ENCODE measurements around the gene RFX8. TPM values are rescaled to one million over a fixed set of nuclear protein-coding genes. Genes with fewer than 3 reads are reported as not detected.

The RFX8 gene
- total and polyA plus RNA-seq, 2 donors (not counting 3 experiments of a cell fraction or from before 2014, with no cell fraction given) = 0.21 to 1.00 TPM

DNA sequence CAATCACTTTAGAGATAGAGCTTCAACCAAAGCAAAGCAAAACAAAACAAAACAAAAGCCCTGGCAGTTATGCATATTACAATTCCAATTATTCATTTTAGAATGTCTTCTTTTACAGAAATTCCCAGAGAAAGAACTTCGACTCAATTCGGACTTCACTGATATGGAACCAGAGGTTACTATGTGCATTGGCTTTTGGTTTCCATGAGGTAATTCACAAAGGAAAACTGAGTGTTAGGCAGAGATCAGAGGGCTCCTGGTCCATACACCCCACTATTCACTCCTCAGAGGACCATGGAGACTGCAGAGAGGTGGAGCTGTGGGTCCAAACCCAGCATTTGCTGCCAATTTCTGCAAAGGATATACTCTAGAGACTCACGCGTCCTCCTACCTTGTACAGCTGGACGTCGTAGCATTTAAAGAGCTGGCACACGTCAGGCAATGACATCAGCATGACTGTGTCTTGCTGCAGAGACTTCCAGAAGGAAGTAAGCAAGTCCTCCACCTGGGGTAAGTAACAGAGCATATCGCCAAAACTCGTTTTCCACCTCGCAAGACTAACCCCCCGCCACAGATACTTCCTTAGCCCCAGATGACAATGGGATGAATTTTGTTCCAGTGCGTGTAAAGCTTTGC is 56.3 kb downstream of the RFX8 start:
- intact Hi-C loops (cut with micrococcal nuclease) (loop anchor here (1.0 to 5.0 kb wide), 5 partner anchors 76 to 413 kb away; no protein-coding TSS in a partner anchor), dilution Hi-C loops (cut with MboI; ENCODE audit: extremely low pct_ligation_motif_present, low sequenced_read_pairs) (no loop called here)
- Histone ChIP-seq H3K27ac (ENCODE audit: insufficient read depth, low read depth, low read length) (no peak overlapping the region), H3K27me3 (ENCODE audit: control insufficient read depth in 2 of 2, insufficient read depth in 2 of 2, low read length in 2 of 2) (no peaks in the 10 kb centered on the region), H3K79me2 (ENCODE audit: control insufficient read depth, insufficient read depth, low read length) (no peaks in the 10 kb centered on the region), H3K4me3 (replicated peaks in 1 of 3; ENCODE audit: insufficient read depth in 1 of 3, low read depth in 1 of 3, low read length in 3 of 3) (no peak overlapping the region), H3K4me2 (ENCODE audit: insufficient read depth, low read length) (no peak overlapping the region), H3K36me3 (ENCODE audit: control insufficient read depth in 2 of 2, extremely low read depth in 1 of 2, insufficient read depth in 2 of 2, low read length in 2 of 2) (no peaks in the 10 kb centered on the region), H3K4me1 (ENCODE audit: control insufficient read depth, extremely low read depth, insufficient read depth, low read length) (no peaks in the 10 kb centered on the region), H3K9me3 (replicated peaks; ENCODE audit: control insufficient read depth, insufficient read depth, low read length) (no peaks in the 10 kb centered on the region), H2AFZ (ENCODE audit: low read depth, low read length) (no peak overlapping the region), H3K9me1 (replicated peaks; ENCODE audit: control insufficient read depth, extremely low read depth, insufficient read depth, low read length) (no peaks in the 10 kb centered on the region), H4K20me1 (replicated peaks; ENCODE audit: control insufficient read depth, extremely low read depth, insufficient read depth, low read length) (no peaks in the 10 kb centered on the region), H3K9ac (replicated peaks; ENCODE audit: extremely low read depth, insufficient read depth, low read length) (no peak overlapping the region)
- FAIRE-seq = no peak
- no TSS peak for BruUV-seq (replicated peaks)
- POLR2A ChIA-PET = no interaction called here
- TF ChIP-seq POLR2AphosphoS5 (IDR thresholded peaks at IDR 0.05; ENCODE audit: insufficient read depth, low read depth, low read length) = no peak
- TF ChIP-seq, protein P1, sequence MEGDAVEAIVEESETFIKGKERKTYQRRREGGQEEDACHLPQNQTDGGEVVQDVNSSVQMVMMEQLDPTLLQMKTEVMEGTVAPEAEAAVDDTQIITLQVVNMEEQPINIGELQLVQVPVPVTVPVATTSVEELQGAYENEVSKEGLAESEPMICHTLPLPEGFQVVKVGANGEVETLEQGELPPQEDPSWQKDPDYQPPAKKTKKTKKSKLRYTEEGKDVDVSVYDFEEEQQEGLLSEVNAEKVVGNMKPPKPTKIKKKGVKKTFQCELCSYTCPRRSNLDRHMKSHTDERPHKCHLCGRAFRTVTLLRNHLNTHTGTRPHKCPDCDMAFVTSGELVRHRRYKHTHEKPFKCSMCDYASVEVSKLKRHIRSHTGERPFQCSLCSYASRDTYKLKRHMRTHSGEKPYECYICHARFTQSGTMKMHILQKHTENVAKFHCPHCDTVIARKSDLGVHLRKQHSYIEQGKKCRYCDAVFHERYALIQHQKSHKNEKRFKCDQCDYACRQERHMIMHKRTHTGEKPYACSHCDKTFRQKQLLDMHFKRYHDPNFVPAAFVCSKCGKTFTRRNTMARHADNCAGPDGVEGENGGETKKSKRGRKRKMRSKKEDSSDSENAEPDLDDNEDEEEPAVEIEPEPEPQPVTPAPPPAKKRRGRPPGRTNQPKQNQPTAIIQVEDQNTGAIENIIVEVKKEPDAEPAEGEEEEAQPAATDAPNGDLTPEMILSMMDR (IDR thresholded peaks at IDR 0.05; ENCODE audit: extremely low read depth in 1 of 2, insufficient read depth in 1 of 2, low read depth in 1 of 2, low read length in 2 of 2) = no peak
- TF ChIP-seq MAX (IDR thresholded peaks at IDR 0.05; ENCODE audit: insufficient read depth, insufficient read length) = no peak
- TF ChIP-seq FOS (IDR thresholded peaks at IDR 0.05; ENCODE audit: borderline replicate concordance, insufficient read depth, low read length) = no peak
- TF ChIP-seq EZH2 (IDR thresholded peaks at IDR 0.05; ENCODE audit: borderline replicate concordance, low read depth, low read length, severe bottlenecking) = no peak
- TF ChIP-seq MYC (IDR thresholded peaks at IDR 0.05; ENCODE audit: low read depth, low read length) = no peak
- TF ChIP-seq GATA2 (IDR thresholded peaks at IDR 0.05; ENCODE audit: insufficient read depth, insufficient read length, low read depth, low read length) = no peak
- no peak for TF ChIP-seq POLR2A (IDR thresholded peaks at IDR 0.05; ENCODE audit: low read depth, low read length)
- no peak for TF ChIP-seq JUN (IDR thresholded peaks at IDR 0.05; ENCODE audit: borderline replicate concordance, insufficient read depth, insufficient read length, low read depth)
- no peak for DNase-seq (ENCODE audit: low read depth, low spot score)
- CTCF ChIA-PET = interaction anchor here (0.7 to 4.1 kb wide), 57 partner anchors 8 to 822 kb away, joined by 3 to 63 read pairs (median 4); partner anchors contain the start of genes CREG2 and MAP4K4

Measured in endothelial cell of umbilical vein (primary cell).